HepG2 (cell line): ENCODE results near the gene GOLGA7B.

Experiments used
- ATRX ChIP-seq: sonication (generic); formaldehyde crosslinking; IDR thresholded peaks from 2 replicates; pipeline ENCODE4 v1.4.0; 2020; ENCODE audit warnings: missing genetic modification reagents, borderline replicate concordance
- KDM4B ChIP-seq: sonication (generic); formaldehyde crosslinking; IDR thresholded peaks from 2 replicates; pipeline ENCODE4 v1.4.0; 2020; ENCODE audit warnings: missing genetic modification reagents
- NFE2L2 ChIP-seq: fragments of 150-350 bp; IDR thresholded peaks from 2 replicates; pipeline ENCODE4 v1.6.1; 2014; ENCODE audit warnings: low read length
- POLR2AphosphoS5 ChIP-seq: IDR thresholded peaks from 2 replicates; pipeline ENCODE4 v1.6.1; 2012; ENCODE audit warnings: low read depth, low read length
- PRPF4 ChIP-seq: fragments of 200-400 bp; formaldehyde crosslinking; IDR thresholded peaks from 2 replicates; pipeline ENCODE4 v1.6.1; 2016; ENCODE audit warnings: low read length, low read depth; ENCODE audit not compliant: poor library complexity, severe bottlenecking
- ZNF329 ChIP-seq: sonication (generic); formaldehyde crosslinking; IDR thresholded peaks from 2 replicates; pipeline ENCODE4 v1.9.0; 2021; ENCODE audit warnings: low read depth, mild to moderate bottlenecking, missing genetic modification reagents
- ZNF432 ChIP-seq: sonication (generic); formaldehyde crosslinking; IDR thresholded peaks from 2 replicates; pipeline ENCODE4 v1.5.0; 2020; ENCODE audit warnings: missing genetic modification reagents, mild to moderate bottlenecking, borderline replicate concordance
- ZNF510 ChIP-seq: sonication (generic); formaldehyde crosslinking; IDR thresholded peaks from 2 replicates; pipeline ENCODE4 v1.4.0; 2020; ENCODE audit warnings: low read depth, mild to moderate bottlenecking, missing genetic modification reagents
- TF ChIP-seq, protein P1 (sequence below): sonication (generic); formaldehyde crosslinking; conservative IDR thresholded peaks from 2 replicates; pipeline ENCODE4 v1.8.1; 2023; ENCODE audit warnings: missing genetic modification reagents
- TF ChIP-seq, protein P2 (sequence below): sonication (generic); formaldehyde crosslinking; IDR thresholded peaks from 2 replicates; pipeline ENCODE4 v1.5.0; 2020; ENCODE audit warnings: mild to moderate bottlenecking, missing genetic modification reagents, moderate library complexity
- TF ChIP-seq, protein P3 (sequence below): IDR thresholded peaks from 2 replicates; pipeline ENCODE4 v1.6.1; 2016
- TF ChIP-seq, protein P4 (sequence below): sonication (generic); formaldehyde crosslinking; IDR thresholded peaks from one replicate; pipeline ENCODE4 v1.5.1; 2020; ENCODE audit warnings: mild to moderate bottlenecking, missing genetic modification reagents; ENCODE audit errors: not compliant biosample characterization

DNA sequence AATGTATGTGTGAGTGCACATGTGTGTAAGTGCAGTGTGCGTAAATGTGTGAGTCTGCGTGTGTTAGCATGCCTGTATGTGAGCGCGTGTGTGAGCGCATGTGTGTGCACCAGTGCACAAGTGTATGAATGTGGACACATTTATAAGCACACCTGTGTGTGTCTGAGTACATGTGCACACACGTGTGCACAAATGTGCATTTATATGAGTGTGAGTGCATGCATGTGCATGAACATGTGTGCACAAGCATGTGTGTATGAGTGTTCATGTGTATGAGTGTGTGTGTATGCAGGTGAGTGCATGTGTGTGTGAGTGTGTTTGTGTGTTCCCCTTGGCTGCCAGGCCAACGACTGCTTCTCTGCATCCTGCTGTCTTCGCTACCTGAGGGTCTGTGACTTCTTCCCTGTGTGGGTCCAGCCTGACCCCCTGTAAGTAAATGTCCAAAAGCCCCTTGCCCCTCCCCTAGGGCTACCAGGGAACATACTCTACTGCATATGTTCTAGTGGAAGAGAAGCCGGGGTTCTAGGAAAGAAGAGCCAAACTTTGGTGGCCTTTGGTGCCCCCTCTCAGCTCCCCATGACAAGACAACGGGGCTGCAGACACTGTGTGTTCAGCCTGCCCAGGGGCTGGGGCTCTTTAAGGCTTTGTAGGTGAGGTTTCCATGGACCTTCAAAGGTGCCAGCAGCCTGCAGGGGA, 17.0 kb downstream of the GOLGA7B start:
- TF ChIP-seq PRPF4: no peak
- TF ChIP-seq, protein P1, sequence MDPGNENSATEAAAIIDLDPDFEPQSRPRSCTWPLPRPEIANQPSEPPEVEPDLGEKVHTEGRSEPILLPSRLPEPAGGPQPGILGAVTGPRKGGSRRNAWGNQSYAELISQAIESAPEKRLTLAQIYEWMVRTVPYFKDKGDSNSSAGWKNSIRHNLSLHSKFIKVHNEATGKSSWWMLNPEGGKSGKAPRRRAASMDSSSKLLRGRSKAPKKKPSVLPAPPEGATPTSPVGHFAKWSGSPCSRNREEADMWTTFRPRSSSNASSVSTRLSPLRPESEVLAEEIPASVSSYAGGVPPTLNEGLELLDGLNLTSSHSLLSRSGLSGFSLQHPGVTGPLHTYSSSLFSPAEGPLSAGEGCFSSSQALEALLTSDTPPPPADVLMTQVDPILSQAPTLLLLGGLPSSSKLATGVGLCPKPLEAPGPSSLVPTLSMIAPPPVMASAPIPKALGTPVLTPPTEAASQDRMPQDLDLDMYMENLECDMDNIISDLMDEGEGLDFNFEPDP (CRISPR knock-in tag): no peak
- TF ChIP-seq ZNF329 (CRISPR knock-in tag): no peak
- TF ChIP-seq KDM4B (CRISPR knock-in tag): no peak
- TF ChIP-seq, protein P2, sequence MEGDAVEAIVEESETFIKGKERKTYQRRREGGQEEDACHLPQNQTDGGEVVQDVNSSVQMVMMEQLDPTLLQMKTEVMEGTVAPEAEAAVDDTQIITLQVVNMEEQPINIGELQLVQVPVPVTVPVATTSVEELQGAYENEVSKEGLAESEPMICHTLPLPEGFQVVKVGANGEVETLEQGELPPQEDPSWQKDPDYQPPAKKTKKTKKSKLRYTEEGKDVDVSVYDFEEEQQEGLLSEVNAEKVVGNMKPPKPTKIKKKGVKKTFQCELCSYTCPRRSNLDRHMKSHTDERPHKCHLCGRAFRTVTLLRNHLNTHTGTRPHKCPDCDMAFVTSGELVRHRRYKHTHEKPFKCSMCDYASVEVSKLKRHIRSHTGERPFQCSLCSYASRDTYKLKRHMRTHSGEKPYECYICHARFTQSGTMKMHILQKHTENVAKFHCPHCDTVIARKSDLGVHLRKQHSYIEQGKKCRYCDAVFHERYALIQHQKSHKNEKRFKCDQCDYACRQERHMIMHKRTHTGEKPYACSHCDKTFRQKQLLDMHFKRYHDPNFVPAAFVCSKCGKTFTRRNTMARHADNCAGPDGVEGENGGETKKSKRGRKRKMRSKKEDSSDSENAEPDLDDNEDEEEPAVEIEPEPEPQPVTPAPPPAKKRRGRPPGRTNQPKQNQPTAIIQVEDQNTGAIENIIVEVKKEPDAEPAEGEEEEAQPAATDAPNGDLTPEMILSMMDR (CRISPR knock-in tag): no peak
- TF ChIP-seq ATRX (CRISPR knock-in tag): no peak
- no peak for TF ChIP-seq ZNF510 (CRISPR knock-in tag)
- TF ChIP-seq ZNF432 (CRISPR knock-in tag): no peak
- TF ChIP-seq, protein P3, sequence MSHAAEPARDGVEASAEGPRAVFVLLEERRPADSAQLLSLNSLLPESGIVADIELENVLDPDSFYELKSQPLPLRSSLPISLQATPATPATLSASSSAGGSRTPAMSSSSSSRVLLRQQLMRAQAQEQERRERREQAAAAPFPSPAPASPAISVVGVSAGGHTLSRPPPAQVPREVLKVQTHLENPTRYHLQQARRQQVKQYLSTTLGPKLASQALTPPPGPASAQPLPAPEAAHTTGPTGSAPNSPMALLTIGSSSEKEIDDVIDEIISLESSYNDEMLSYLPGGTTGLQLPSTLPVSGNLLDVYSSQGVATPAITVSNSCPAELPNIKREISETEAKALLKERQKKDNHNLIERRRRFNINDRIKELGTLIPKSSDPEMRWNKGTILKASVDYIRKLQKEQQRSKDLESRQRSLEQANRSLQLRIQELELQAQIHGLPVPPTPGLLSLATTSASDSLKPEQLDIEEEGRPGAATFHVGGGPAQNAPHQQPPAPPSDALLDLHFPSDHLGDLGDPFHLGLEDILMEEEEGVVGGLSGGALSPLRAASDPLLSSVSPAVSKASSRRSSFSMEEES (CRISPR knock-in tag): no peak
- TF ChIP-seq NFE2L2: no peak
- TF ChIP-seq, protein P4, sequence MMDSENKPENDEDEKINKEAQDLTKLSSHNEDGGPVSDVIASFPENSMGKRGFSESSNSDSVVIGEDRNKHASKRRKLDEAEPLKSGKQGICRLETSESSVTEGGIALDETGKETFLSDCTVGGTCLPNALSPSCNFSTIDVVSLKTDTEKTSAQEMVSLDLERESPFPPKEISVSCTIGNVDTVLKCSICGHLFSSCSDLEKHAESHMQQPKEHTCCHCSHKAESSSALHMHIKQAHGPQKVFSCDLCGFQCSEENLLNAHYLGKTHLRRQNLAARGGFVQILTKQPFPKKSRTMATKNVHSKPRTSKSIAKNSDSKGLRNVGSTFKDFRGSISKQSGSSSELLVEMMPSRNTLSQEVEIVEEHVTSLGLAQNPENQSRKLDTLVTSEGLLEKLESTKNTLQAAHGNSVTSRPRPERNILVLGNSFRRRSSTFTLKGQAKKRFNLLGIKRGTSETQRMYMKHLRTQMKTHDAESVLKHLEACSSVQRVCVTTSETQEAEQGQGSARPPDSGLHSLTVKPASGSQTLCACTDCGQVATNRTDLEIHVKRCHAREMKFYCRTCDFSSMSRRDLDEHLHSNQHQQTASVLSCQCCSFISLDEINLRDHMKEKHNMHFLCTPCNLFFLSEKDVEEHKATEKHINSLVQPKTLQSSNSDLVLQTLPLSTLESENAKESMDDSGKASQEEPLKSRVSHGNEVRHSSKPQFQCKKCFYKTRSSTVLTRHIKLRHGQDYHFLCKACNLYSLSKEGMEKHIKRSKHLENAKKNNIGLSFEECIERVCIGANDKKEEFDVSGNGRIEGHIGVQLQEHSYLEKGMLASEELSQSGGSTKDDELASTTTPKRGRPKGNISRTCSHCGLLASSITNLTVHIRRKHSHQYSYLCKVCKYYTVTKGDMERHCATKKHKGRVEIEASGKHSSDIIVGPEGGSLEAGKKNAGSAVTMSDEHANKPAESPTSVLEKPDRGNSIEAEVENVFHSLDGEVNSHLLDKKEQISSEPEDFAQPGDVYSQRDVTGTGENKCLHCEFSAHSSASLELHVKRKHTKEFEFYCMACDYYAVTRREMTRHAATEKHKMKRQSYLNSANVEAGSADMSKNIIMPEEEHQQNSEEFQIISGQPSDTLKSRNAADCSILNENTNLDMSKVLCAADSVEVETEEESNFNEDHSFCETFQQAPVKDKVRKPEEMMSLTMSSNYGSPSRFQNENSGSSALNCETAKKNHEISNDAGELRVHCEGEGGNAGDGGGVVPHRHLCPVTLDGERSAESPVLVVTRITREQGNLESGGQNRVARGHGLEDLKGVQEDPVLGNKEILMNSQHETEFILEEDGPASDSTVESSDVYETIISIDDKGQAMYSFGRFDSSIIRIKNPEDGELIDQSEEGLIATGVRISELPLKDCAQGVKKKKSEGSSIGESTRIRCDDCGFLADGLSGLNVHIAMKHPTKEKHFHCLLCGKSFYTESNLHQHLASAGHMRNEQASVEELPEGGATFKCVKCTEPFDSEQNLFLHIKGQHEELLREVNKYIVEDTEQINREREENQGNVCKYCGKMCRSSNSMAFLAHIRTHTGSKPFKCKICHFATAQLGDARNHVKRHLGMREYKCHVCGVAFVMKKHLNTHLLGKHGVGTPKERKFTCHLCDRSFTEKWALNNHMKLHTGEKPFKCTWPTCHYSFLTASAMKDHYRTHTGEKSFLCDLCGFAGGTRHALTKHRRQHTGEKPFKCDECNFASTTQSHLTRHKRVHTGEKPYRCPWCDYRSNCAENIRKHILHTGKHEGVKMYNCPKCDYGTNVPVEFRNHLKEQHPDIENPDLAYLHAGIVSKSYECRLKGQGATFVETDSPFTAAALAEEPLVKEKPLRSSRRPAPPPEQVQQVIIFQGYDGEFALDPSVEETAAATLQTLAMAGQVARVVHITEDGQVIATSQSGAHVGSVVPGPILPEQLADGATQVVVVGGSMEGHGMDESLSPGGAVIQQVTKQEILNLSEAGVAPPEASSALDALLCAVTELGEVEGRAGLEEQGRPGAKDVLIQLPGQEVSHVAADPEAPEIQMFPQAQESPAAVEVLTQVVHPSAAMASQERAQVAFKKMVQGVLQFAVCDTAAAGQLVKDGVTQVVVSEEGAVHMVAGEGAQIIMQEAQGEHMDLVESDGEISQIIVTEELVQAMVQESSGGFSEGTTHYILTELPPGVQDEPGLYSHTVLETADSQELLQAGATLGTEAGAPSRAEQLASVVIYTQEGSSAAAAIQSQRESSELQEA (CRISPR knock-in tag): no peak
- no peak for TF ChIP-seq POLR2AphosphoS5
